Bronchial epithelial cell (primary cell): ENCODE results near the gene TIMM23. TPM values are rescaled to one million over a fixed set of nuclear protein-coding genes. Genes with fewer than 3 reads are reported as not detected.

ENCODE experiments used
- DNase-seq: peaks from one replicate; pipeline ENCODE4 v3.0.0-alpha.2; 2010; ENCODE audit warnings: low read depth
- FAIRE-seq: peaks from 2 replicates; lab custom pipeline; 2011; peaks lifted over from hg19 to GRCh38; lab: Jason Lieb, UNC
- H3K27me3 ChIP-seq: 2 replicates; pipeline ENCODE4 v1.5.1; 2011; ENCODE audit warnings: low read length; ENCODE audit not compliant: control insufficient read depth, insufficient read depth
- H3K36me3 ChIP-seq: 2 replicates; pipeline ENCODE4 v1.5.1; 2011; ENCODE audit warnings: low read length; ENCODE audit not compliant: control insufficient read depth, insufficient read depth
- H3K4me3 ChIP-seq: 2 replicates; pipeline ENCODE4 v1.5.1; 2011; ENCODE audit warnings: mild to moderate bottlenecking, low read depth, low read length, control low read depth
- total RNA-seq: library from RNA; depleted of rRNA; stranded (reverse); fragments of >200 nt; gene quantifications from 2 replicates; pipeline ENCODE4 v1.2.1, GENCODE V29; 2014
- TF ChIP-seq, protein P1 (sequence below): IDR thresholded peaks from 2 replicates; pipeline ENCODE4 v1.5.1; 2011; ENCODE audit warnings: mild to moderate bottlenecking, moderate library complexity, low read length, control low read depth, inconsistent platforms; ENCODE audit not compliant: insufficient read depth, severe bottlenecking

The TIMM23 gene
- total RNA-seq, 1 donor from 2014 or later, result 114 TPM

- H3K4me3 ChIP-seq, result no peak overlapping the region
- peaks cover 14% of the 10 kb centered on the region for H3K36me3 ChIP-seq
- DNase-seq (no peak), FAIRE-seq (no peak)
- no peaks in the 10 kb centered on the region for H3K27me3 ChIP-seq
- TF ChIP-seq, protein P1, sequence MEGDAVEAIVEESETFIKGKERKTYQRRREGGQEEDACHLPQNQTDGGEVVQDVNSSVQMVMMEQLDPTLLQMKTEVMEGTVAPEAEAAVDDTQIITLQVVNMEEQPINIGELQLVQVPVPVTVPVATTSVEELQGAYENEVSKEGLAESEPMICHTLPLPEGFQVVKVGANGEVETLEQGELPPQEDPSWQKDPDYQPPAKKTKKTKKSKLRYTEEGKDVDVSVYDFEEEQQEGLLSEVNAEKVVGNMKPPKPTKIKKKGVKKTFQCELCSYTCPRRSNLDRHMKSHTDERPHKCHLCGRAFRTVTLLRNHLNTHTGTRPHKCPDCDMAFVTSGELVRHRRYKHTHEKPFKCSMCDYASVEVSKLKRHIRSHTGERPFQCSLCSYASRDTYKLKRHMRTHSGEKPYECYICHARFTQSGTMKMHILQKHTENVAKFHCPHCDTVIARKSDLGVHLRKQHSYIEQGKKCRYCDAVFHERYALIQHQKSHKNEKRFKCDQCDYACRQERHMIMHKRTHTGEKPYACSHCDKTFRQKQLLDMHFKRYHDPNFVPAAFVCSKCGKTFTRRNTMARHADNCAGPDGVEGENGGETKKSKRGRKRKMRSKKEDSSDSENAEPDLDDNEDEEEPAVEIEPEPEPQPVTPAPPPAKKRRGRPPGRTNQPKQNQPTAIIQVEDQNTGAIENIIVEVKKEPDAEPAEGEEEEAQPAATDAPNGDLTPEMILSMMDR, result no peak
These were observed 43.9 kb downstream of the TIMM23 start for GRCh38 chr10:46016190-46016589.

DNA sequence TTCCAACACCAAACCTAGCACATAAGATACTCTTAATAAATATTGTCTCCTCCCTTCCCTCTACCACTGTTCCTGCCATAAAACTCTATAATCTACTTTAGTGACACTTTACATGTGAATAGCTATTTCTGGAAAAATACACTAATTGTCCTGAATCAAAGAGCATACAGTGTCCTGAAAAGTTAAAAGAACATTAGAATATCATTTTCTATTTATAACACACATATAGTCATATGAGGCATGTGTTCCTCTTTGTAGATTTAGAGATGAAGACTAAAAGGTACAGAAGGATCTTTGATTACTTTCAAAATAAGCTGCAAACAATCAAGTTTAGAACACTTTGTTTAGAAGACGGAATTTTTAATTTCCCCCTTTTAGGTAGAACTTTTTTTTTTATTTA, 44.5 kb downstream of the TIMM23 start:
- TF ChIP-seq, protein P1, result no peak
- no peak for FAIRE-seq
- no peak for DNase-seq
- no peaks in the 10 kb centered on the region for H3K27me3 ChIP-seq
- peaks cover 14% of the 10 kb centered on the region for H3K36me3 ChIP-seq
- no peak overlapping the region for H3K4me3 ChIP-seq

DNA sequence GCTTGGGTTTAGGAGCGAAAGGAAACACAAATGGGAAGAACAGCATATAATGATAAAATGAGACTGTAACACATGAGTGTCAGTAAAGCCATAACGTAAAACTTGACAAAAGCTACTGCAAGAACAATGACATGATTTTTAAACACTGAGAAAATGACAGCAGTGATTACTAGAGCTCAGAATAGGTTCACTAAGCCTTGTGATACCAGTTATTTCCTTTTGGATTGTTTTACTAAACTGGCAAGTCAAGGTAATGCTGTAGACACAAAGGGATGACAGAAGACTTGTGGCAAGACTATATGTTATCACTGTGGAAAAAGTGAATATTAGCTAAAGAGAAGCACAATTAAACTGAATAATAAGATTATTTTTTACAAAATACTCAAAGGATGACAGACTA, 45.4 kb downstream of the TIMM23 start:
- Histone ChIP-seq H3K27me3 (no peaks in the 10 kb centered on the region), H3K36me3 (peaks cover 12% of the 10 kb centered on the region), H3K4me3 (no peak overlapping the region)
- FAIRE-seq (no peak), DNase-seq (no peak)
- TF ChIP-seq, protein P1, result no peak

- Histone ChIP-seq H3K4me3 (no peak overlapping the region), H3K36me3 (peaks cover 9% of the 10 kb centered on the region), H3K27me3 (no peaks in the 10 kb centered on the region)
- TF ChIP-seq, protein P1, result no peak
- no peak for FAIRE-seq
- no peak for DNase-seq
These were observed 46.3 kb downstream of the TIMM23 start for GRCh38 chr10:46018453-46019176.

GRCh38 chr10:46019177-46019528, 46.9 kb downstream of the TIMM23 start:
- TF ChIP-seq, protein P1, result no peak
- Histone ChIP-seq H3K4me3 (no peak overlapping the region), H3K27me3 (no peaks in the 10 kb centered on the region), H3K36me3 (peaks cover 9% of the 10 kb centered on the region)
- FAIRE-seq (no peak), DNase-seq (no peak)
